Activated naive CD4-positive, alpha-beta T cell treated with anti-CD3 and anti-CD28 coated beads, Interleukin-2, amount 50 U/mL, for 16 hours (primary cell): ENCODE results near the gene KIZ.
"Not testable (repeated sequence)": the region's sequence is repeated elsewhere in the genome, so short reads cannot be mapped to it uniquely, and the experiment has no call there.

Experiments used
- DNase-seq: peaks from one replicate; pipeline ENCODE4 v3.0.0-alpha.2; 2020

KIZ gene

GRCh38 chr20:21141825-21142224 lies 15.9 kb downstream of the KIZ start:
- DNase-seq: no peak

GRCh38 chr20:21143194-21143890 lies 17.5 kb downstream of the KIZ start:
- DNase-seq: no peak

- no peak for DNase-seq
These were observed 19.5 kb downstream of the KIZ start for GRCh38 chr20:21145424-21145823.

GRCh38 chr20:21146215-21146614 lies 20.3 kb downstream of the KIZ start:
- DNase-seq: no peak

DNA sequence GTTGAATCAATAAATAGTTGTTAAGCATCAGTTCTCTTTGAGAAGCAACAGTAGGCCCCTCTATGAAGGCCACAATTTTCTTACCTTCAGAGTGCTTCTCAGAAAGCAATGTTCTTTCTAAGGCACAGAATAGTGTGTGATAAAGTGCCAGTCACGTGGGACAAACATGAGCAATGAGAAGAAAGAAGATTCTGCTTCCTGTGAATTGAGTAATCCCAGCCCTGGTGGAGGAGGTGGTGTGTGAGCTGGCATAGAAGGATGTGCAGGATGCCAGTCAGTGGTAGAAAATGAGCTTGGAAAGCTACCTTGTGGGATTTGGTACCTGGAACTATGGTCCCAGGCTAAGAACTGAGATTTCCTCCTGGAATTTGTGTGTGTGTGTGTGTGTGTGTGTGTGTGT lies 21.7 kb downstream of the KIZ start:
- DNase-seq: no peak

DNA sequence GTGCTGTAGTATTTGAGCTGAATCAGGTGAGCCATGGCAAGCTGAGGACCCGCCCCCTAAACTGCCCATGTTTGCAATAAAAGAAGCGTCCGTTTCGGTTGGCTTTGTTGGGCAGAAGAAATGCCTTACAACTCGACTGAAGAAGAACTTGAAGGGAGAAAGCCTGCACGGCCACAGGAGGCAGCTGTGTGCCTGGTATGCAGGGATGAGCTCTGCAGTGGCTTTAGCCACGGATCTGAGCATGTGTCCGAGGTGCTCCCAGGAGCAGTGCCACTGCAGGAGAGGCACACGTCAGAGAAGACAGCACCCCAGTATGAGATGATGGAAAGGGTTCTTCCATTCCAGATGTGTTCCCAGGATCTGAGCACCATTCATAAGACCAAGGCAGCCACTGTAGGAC lies 23.5 kb downstream of the KIZ start:
- DNase-seq: no peak

DNA sequence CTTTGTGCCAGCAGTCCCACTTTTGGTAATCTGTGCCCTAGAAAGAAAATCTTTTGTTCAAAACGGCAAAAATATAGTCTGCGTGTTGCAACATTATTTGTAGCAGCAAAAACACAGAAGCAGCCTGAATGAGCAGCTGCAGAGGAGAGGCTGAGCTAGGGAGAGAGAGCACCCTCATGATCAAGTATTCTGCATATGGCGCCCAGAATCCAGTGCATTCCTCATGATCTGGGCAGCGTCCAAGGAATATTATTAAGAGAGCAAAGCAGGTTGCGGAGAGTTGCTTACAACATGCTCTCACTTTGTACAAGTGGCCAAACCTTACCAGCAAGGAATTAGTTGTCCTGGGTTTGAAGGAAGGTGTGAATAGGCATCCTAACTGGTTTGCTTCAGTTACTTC lies 25.9 kb downstream of the KIZ start:
- DNase-seq: no peak

GRCh38 chr20:21154692-21155091 lies 28.8 kb downstream of the KIZ start:
- DNase-seq: no peak

- DNase-seq: no peak
These were observed 29.4 kb downstream of the KIZ start for GRCh38 chr20:21155268-21155667.

GRCh38 chr20:21156266-21156665 lies 30.4 kb downstream of the KIZ start:
- DNase-seq: no peak

DNA sequence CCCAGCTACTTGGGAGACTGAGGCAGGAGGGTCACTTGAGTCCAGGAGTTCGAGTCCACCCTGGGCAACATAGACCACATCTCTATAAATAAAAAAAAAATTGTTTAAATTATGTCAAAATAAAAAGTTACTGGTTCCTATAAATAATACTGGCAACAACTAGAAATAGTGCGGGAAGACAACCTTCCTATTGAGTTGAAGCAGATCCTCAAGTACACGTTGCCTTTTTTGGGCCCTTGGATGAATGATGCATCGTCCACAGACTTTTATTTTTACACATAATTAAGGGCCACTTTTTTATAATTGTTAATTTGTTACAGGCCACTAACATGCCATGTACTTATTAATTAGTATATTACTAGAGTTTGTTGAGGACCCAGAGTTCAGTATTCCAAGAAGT lies 31.1 kb downstream of the KIZ start:
- DNase-seq: no peak

- DNase-seq: no peak
These were observed 33.9 kb downstream of the KIZ start for GRCh38 chr20:21159658-21160380.

DNA sequence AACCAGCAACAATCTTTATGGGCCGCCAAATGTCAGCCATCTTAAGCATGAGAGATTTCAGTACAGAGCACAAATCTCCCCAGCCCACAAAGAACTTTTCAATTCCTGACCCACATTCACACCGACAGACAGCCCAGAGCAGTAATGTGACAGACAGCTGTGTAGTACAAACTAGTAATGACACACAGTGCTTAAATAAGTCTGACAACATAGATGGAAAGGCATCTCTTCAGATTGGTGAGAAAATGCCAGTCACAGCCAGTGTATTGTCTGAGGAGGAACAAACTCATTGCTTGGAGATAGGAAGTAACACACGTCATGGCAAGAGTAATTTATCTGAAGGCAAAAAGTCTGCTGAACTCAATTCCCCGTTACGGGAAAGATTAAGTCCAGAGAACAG lies 36.0 kb downstream of the KIZ start:
- no peak for DNase-seq

DNA sequence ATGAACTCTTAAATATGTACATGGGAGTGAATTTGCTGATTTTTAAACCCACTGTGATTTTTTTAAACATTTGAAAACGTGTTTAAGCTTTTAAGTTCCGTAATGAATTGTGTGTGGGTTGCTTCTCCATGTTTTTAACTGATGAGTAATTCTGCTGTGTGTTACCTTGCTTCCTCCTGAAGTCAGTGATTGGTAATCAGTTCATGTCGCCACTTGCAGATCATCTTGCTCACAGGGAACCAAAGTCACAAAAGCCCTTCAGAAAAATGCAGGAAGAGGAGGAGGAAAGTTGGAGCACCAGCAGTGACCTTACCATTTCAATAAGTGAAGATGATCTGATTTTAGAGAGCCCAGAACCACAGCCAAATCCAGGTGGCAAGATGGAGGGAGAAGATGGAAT lies 36.7 kb downstream of the KIZ start:
- DNase-seq: no peak

- no peak for DNase-seq
These were observed 40.9 kb downstream of the KIZ start for GRCh38 chr20:21166801-21167200.

DNA sequence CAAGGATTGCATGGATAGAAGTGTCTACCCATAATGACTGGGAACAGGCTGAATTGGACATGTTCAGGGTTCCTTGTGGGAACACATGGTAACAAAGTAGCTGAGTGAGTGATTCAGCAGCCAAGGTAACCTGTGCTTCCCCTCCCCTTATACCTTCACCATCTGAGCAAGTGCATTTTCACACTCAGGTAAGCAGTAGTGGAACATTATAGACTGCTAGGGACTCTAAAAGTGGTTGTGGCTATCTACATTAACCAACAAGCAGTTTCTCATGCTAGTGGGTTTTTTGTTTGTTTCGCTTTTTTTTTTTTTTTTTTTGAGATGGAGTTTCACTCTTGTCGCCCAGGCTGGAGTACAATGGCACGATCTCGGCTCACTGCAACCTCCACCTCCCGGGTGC lies 41.4 kb downstream of the KIZ start:
- no peak for DNase-seq

GRCh38 chr20:21168061-21168460 lies 42.2 kb downstream of the KIZ start:
- not testable (repeated sequence) for DNase-seq

DNA sequence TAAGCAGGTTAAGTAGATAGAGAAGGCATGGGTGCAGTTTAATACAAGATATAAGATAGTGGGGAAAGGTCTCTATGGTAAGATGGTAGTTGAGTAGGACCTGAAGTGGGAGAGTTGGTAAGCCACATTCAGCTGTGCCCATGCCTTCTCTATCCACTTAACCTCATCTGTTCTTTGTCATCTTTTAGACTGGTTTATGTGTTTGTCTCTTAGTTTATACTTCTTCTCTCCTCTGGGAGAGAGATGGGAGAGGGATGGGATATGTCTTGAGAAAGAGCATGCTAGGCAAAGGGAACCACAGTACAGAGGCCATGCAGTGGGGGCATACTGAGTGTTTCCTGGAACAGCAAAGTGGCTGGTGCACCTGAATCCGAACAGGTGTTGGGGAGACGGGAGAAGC lies 46.7 kb downstream of the KIZ start:
- no peak for DNase-seq

- DNase-seq: no peak
These were observed 47.6 kb downstream of the KIZ start for GRCh38 chr20:21173485-21173884.

- no peak for DNase-seq
These were observed 48.8 kb downstream of the KIZ start for GRCh38 chr20:21174516-21175239.

DNA sequence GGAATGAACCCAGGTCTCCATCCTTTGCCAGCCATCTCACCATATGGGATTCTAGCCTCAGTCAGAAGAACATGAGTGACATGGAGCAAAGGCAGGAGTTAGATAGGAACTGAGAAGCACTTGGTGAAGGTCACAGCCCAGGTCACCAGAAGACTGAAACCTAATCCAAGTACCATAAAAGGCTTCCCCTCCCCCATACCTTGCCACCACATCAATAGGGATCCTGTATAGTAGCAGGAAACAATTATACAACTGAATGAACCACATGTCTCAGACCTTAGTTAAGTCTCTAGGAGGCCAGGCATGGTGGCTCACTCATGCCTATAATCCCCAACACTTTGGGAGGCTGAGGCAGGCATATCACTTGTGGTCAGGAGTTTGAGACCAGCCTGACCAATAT lies 49.6 kb downstream of the KIZ start:
- no peak for DNase-seq

GRCh38 chr20:21177767-21178166 lies 51.9 kb downstream of the KIZ start:
- no peak for DNase-seq

GRCh38 chr20:21179757-21180156 lies 53.9 kb downstream of the KIZ start:
- DNase-seq: no peak

DNA sequence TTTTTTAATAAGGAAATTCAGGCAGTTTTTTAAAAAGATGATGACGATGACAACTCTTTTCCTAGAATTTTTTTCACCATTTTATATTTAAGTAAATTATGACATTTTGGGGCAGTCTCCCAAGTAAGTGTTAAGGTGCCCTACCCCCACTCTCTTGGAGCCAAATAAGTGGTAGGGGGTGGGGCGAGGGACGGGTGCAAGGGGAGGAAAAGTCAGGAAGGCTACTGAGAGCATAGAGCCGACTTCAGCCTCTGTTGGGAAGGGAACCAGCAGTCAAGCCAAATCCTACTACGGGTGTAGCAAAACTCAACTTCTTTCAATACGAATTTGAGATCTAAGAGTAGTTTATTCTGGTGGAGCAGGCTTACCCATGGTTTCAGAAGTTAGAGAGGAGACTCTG lies 54.4 kb downstream of the KIZ start:
- no peak for DNase-seq
